K562 (cell line): ENCODE results near the gene BCAS4. TPM values are rescaled to one million over a fixed set of nuclear protein-coding genes. Genes with fewer than 3 reads are reported as not detected.
A peak's percentile ranks its signal among the peaks of the same experiment; 100 is the strongest.

Experiments used
- ADNP ChIP-seq: fragments of 200-800 bp; sonication (Bioruptor generic); IDR thresholded peaks from 2 replicates; pipeline ENCODE4 v1.6.1; 2016; ENCODE audit warnings: missing genetic modification characterization, missing compliant biosample characterization
- ATF7 ChIP-seq: fragments of 450-650 bp; IDR thresholded peaks from 2 replicates; pipeline ENCODE4 v1.7.1; 2014; ENCODE audit warnings: mild to moderate bottlenecking, moderate library complexity
- C11orf30 ChIP-seq: fragments of 450-650 bp; IDR thresholded peaks from 2 replicates; pipeline ENCODE4 v1.6.1; 2016; ENCODE audit warnings: low read depth, mild to moderate bottlenecking
- COPS2 ChIP-seq: fragments of 450-650 bp; conservative IDR thresholded peaks from 2 replicates; pipeline ENCODE4 v1.6.1; 2016; ENCODE audit warnings: mild to moderate bottlenecking, moderate library complexity
- DNMT1 ChIP-seq: fragments of 450-650 bp; IDR thresholded peaks from 2 replicates; pipeline ENCODE4 v1.6.1; 2016; ENCODE audit warnings: antibody characterized with exemption, mild to moderate bottlenecking
- KDM1A ChIP-seq, 2 experiments: fragments of 450-650 bp; IDR thresholded peaks; 2 replicates each; pipeline ENCODE4 v1.6.1; 2016; ENCODE audit warnings: mild to moderate bottlenecking in 2 of 2
- KLF6 ChIP-seq: fragments of 250-450 bp; sonication (Bioruptor Pico); IDR thresholded peaks from 2 replicates; pipeline ENCODE4 v1.4.0; 2020; ENCODE audit warnings: mild to moderate bottlenecking, moderate library complexity, borderline replicate concordance
- MAFF ChIP-seq: IDR thresholded peaks from 2 replicates; pipeline ENCODE4 v1.6.1; 2012; ENCODE audit warnings: low read length, improper control_type of control experiment
- NEUROD1 ChIP-seq: fragments of 150-350 bp; IDR thresholded peaks from 2 replicates; pipeline ENCODE4 v1.6.1; 2014; ENCODE audit warnings: borderline replicate concordance, low read length, low read depth; ENCODE audit not compliant: partially characterized antibody
- NFE2L1 ChIP-seq: fragments of 450-650 bp; IDR thresholded peaks from 2 replicates; pipeline ENCODE4 v1.6.1; 2016; ENCODE audit warnings: missing genetic modification characterization, low read depth, mild to moderate bottlenecking, missing compliant biosample characterization, moderate library complexity, borderline replicate concordance
- PHF21A ChIP-seq: fragments of 450-650 bp; IDR thresholded peaks from 2 replicates; pipeline ENCODE4 v1.6.1; 2017; ENCODE audit warnings: low read depth, borderline replicate concordance
- TSC22D4 ChIP-seq: fragments of 450-650 bp; IDR thresholded peaks from 2 replicates; pipeline ENCODE4 v1.6.1; 2016; ENCODE audit warnings: missing genetic modification characterization, missing biosample characterization, control low read depth
- ZFP36 ChIP-seq: fragments of 150-350 bp; IDR thresholded peaks from 2 replicates; pipeline ENCODE4 v1.6.1; 2018; ENCODE audit warnings: low read length, low read depth; ENCODE audit not compliant: partially characterized antibody
- ZNF121 ChIP-seq: sonication (generic); formaldehyde crosslinking; conservative IDR thresholded peaks from 2 replicates; pipeline ENCODE4 v1.8.0; 2022; ENCODE audit warnings: missing genetic modification reagents
- ZNF224 ChIP-seq: sonication (generic); formaldehyde crosslinking; IDR thresholded peaks from 2 replicates; pipeline ENCODE4 v1.8.0; 2022; ENCODE audit warnings: mild to moderate bottlenecking, missing genetic modification reagents
- ZNF695 ChIP-seq: fragments of 450-650 bp; formaldehyde crosslinking; IDR thresholded peaks from 2 replicates; pipeline ENCODE4 v1.4.0; 2020; ENCODE audit warnings: mild to moderate bottlenecking, moderate library complexity
- polyA plus RNA-seq, 8 experiments: library from polyadenylated mRNA; depleted of rRNA in 4 of 8; stranded (reverse) in 5 of 8; unstranded in 3 of 8; fragments of >200 nt; fragmentation: Nextera tagmentation in 2 of 8; fragmentation: Illumina TruSeq in 1 of 8; extraction: Ambion mirVana in 2 of 8; extraction: Trizol in 1 of 8; gene quantifications; 2 replicates each; pipeline versions ENCODE4 v1.2.1 to v1.2.3, GENCODE V29; 2011 to 2014; ENCODE audit warnings: inconsistent platforms in 1 of 8, missing spikeins in 1 of 8
- total RNA-seq, 7 experiments: library from RNA; depleted of rRNA in 6 of 7; stranded (reverse); fragments of >200 nt in 6 of 7; fragmentation: Illumina TruSeq in 2 of 7; extraction: Trizol in 2 of 7; gene quantifications; 2 replicates each; pipeline versions ENCODE4 v1.2.1 to v1.2.3, GENCODE V29; 2011 to 2021; ENCODE audit warnings: low replicate concordance in 1 of 7
- TF ChIP-seq, protein P1 (sequence below), 2 experiments: fragments of 450-650 bp in 1 of 2; sonication (generic) in 1 of 2; formaldehyde crosslinking in 1 of 2; IDR thresholded peaks; 2 replicates each; pipeline versions ENCODE4 v1.7.1 to v1.9.0; 2016 to 2022; ENCODE audit warnings: inconsistent platforms in 1 of 2, mild to moderate bottlenecking in 1 of 2, missing genetic modification reagents in 1 of 2

Gene BCAS4
- total and polyA plus RNA-seq, 9 of the 15 experiments (the other 6 are each of a cell fraction or from before 2014, with no cell fraction given) = 0.15 to 2.3 (median 0.47) TPM

DNA sequence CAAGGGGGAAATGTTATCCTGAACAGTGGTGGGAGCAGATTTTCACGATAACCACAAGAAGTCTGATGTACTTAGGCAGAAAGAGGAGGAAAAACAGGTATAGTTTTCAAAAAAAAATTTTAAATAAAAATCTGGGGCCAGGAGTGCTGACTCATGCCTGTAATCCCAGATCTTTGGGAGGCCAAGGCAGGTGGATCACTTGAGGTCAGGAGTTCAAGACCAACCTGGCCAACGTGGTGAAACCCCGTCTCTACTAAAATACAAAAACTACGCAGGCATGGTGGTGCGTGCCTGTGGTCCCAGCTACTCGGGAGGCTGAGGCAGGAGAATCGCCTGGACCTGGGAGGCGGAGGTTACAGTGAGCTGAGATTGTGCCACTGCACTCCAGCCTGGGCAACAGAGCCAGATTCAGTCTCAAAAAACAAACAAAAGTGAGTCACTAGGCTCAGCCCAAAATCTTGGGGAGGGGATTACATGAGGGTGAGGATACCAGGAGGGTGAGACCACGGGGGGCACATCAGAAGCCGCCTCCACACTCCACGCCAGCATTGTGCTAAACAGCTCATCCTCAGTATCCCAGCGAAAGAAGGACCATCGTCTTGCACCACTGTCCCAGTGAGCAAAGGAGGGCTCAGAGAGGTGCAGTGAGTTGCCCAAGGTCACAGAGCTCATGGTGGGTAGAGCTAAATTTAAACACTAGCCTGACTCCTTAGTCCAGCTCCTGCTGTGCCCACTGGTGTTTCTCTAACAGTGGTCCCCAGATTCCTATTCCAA is 33.7 kb downstream of the BCAS4 start (continued):
- TF ChIP-seq ATF7 (no peak), DNMT1 (no peak), ZNF695 (no peak), ZNF121 (CRISPR knock-in tag) (peak; percentile 59; the same call in 1 of the 2 replicates), NFE2L1 (tag) (peak; percentile 50; the same call in 1 of the 2 replicates), ZNF224 (no peak), ZFP36 (peak; percentile 60), PHF21A (no peak), MAFF (peak; percentile 19; the same call in 1 of the 2 replicates), NEUROD1 (no peak), ADNP (tag) (peak; percentile 51), TSC22D4 (tag) (no peak), KLF6 (CRISPR knock-in tag) (no peak), KDM1A (IDR thresholded peaks at IDR 0.05) (peak; percentile 80 to 82; a peak in 3 of 4 replicates), C11orf30 (peak; percentile 76), COPS2 (no peak)
- TF ChIP-seq, protein P1, sequence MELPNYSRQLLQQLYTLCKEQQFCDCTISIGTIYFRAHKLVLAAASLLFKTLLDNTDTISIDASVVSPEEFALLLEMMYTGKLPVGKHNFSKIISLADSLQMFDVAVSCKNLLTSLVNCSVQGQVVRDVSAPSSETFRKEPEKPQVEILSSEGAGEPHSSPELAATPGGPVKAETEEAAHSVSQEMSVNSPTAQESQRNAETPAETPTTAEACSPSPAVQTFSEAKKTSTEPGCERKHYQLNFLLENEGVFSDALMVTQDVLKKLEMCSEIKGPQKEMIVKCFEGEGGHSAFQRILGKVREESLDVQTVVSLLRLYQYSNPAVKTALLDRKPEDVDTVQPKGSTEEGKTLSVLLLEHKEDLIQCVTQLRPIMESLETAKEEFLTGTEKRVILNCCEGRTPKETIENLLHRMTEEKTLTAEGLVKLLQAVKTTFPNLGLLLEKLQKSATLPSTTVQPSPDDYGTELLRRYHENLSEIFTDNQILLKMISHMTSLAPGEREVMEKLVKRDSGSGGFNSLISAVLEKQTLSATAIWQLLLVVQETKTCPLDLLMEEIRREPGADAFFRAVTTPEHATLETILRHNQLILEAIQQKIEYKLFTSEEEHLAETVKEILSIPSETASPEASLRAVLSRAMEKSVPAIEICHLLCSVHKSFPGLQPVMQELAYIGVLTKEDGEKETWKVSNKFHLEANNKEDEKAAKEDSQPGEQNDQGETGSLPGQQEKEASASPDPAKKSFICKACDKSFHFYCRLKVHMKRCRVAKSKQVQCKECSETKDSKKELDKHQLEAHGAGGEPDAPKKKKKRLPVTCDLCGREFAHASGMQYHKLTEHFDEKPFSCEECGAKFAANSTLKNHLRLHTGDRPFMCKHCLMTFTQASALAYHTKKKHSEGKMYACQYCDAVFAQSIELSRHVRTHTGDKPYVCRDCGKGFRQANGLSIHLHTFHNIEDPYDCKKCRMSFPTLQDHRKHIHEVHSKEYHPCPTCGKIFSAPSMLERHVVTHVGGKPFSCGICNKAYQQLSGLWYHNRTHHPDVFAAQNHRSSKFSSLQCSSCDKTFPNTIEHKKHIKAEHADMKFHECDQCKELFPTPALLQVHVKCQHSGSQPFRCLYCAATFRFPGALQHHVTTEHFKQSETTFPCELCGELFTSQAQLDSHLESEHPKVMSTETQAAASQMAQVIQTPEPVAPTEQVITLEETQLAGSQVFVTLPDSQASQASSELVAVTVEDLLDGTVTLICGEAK (IDR thresholded peaks at IDR 0.05) = no peak
- TF ChIP-seq, protein P1 (CRISPR knock-in tag; IDR thresholded peaks at IDR 0.05) = no peak
- TF ChIP-seq, all 486 proteins: peak for 10
